Measurements from ENCODE around the gene DUSP19. TPM values are rescaled to one million over a fixed set of nuclear protein-coding genes. Genes with fewer than 3 reads are reported as not detected.

DUSP19 gene
- total RNA-seq, 1 donor from 2014 or later = 11.4 TPM

- no peak for TF ChIP-seq CTCF (IDR thresholded peaks at IDR 0.05; ENCODE audit: borderline replicate concordance)
- Histone ChIP-seq H3K27me3 (ENCODE audit: low read depth) (no peaks in the 10 kb centered on the region), H3K27ac (replicated peaks) (no peak overlapping the region), H3K36me3 (no peaks in the 10 kb centered on the region), H3K4me1 (peaks cover 8% of the 10 kb centered on the region), H3K4me3 (no peak overlapping the region), H3K9me3 (replicated peaks) (no peaks in the 10 kb centered on the region)
- intact Hi-C loops (cut with micrococcal nuclease) = no loop called here
- DNase-seq = no peak
Measured at GRCh38 chr2:183059561-183059960, 19.0 kb upstream of the DUSP19 start.

DNA sequence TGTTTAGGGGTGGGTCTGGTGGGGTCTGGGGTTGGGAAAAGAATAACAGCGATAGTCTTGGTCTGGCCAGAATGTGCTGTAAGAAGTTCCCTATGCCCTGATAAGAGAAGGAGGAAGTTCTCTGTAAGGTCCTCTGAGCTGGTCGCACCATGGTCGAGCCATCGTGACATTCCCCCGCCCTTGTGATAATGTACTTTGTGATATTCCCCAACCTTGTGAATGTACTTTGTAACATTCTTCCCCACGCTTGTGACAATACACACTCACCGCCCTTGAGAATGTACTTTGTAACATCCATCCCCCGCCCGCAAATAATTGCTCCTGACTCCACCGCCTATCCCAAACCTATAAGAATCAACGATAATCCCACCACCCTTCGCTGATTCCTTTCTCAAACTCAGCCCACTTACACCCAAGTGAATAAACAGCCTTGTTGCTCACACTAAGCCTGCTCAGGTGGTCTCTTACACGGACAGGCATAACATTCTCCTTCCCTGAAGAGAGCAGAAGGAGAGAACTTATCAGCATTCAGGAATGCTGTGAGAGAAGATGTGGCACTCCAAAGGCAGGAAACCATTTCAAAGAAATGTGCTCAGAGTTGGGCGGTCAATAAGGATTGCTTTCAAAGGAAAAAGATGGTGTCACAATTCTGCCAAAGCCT is 17.8 kb upstream of the DUSP19 start:
- no peaks in the 10 kb centered on the region for H3K36me3 ChIP-seq
- H3K4me1 ChIP-seq = peaks cover 8% of the 10 kb centered on the region
- no peaks in the 10 kb centered on the region for H3K27me3 ChIP-seq (ENCODE audit: low read depth)
- no peaks in the 10 kb centered on the region for H3K9me3 ChIP-seq (replicated peaks)
- no peak overlapping the region for H3K4me3 ChIP-seq
- no peak for DNase-seq
- intact Hi-C loops (cut with micrococcal nuclease) = no loop called here
- H3K27ac ChIP-seq (replicated peaks) = no peak overlapping the region
- no peak for TF ChIP-seq CTCF (IDR thresholded peaks at IDR 0.05; ENCODE audit: borderline replicate concordance)

DNA sequence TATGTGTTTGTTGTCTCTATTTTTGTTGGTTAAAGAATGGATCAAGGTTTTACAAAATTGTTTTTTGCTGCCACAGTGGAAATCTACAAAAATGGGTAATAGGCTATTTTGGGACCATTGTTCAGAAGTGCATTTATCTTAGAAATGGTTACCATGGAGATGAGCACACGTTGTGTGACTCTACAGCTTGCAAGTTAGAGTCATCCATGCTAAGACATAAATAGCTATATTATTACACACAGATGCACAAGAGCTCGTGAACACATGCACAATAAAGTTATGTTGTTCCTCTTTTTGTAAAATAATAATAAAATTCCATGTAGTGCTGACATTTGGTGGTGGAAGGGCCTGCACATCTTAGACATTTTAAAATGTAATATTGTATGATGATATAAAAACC is 15.5 kb upstream of the DUSP19 start:
- no peak for DNase-seq
- Histone ChIP-seq H3K36me3 (no peaks in the 10 kb centered on the region), H3K4me3 (no peak overlapping the region), H3K4me1 (no peaks in the 10 kb centered on the region), H3K27me3 (ENCODE audit: low read depth) (no peaks in the 10 kb centered on the region), H3K27ac (replicated peaks) (no peak overlapping the region), H3K9me3 (replicated peaks) (no peaks in the 10 kb centered on the region)
- no peak for TF ChIP-seq CTCF (IDR thresholded peaks at IDR 0.05; ENCODE audit: borderline replicate concordance)
- intact Hi-C loops (cut with micrococcal nuclease) = no loop called here

DNA sequence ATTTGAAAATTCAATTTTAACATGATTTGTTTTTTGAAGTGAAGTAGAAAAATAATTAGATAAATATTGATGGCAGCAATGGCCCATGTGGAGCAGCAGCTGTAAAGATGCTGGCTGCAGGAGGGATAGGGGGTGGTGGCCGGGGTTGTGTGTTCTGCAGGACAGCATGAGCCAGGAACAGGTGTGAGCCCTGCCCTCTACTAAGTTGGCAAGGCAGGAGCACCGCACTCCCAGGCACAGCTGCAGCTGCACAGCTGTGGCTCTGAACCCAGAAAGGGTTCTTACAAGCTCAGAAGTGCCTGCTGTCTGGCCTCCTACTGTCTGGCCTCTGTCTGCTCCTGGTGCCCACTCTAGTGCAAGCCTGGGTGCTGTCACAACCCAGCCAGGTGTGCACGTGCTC is 10.0 kb upstream of the DUSP19 start:
- no peak overlapping the region for H3K4me3 ChIP-seq
- no peak overlapping the region for H3K27ac ChIP-seq (replicated peaks)
- intact Hi-C loops (cut with micrococcal nuclease) = no loop called here
- no peak for TF ChIP-seq CTCF (IDR thresholded peaks at IDR 0.05; ENCODE audit: borderline replicate concordance)
- no peaks in the 10 kb centered on the region for H3K36me3 ChIP-seq
- no peaks in the 10 kb centered on the region for H3K9me3 ChIP-seq (replicated peaks)
- no peaks in the 10 kb centered on the region for H3K4me1 ChIP-seq
- H3K27me3 ChIP-seq (ENCODE audit: low read depth) = no peaks in the 10 kb centered on the region
- no peak for DNase-seq

- H3K27me3 ChIP-seq (ENCODE audit: low read depth) = no peaks in the 10 kb centered on the region
- H3K4me1 ChIP-seq = no peaks in the 10 kb centered on the region
- intact Hi-C loops (cut with micrococcal nuclease) = no loop called here
- H3K36me3 ChIP-seq = no peaks in the 10 kb centered on the region
- DNase-seq = no peak
- no peak overlapping the region for H3K4me3 ChIP-seq
- no peaks in the 10 kb centered on the region for H3K9me3 ChIP-seq (replicated peaks)
- H3K27ac ChIP-seq (replicated peaks) = no peak overlapping the region
- TF ChIP-seq CTCF (IDR thresholded peaks at IDR 0.05; ENCODE audit: borderline replicate concordance) = no peak
Measured at GRCh38 chr2:183069174-183069573, 9.4 kb upstream of the DUSP19 start.
